Peyer's patch (tissue), 4 donors: Measurements from ENCODE around the gene CGN. TPM values are rescaled to one million over a fixed set of nuclear protein-coding genes. Genes with fewer than 3 reads are reported as not detected.
A peak's percentile ranks its signal among the peaks of the same experiment; 100 is the strongest.

Experiments used
- DNase-seq, 3 donors: peaks; one replicate each; pipeline ENCODE4 v3.0.0-alpha.2; 2017 to 2019
- H3K27ac ChIP-seq, 4 donors: fragments of 200-600 bp; sonication (generic); one replicate each; pipeline ENCODE4 v1.5.1; 2016 to 2019
- H3K27me3 ChIP-seq, 2 donors: fragments of 200-600 bp; sonication (generic); one replicate each; pipeline ENCODE4 v1.5.1; 2019
- H3K36me3 ChIP-seq, 3 donors: fragments of 200-600 bp; sonication (generic); one replicate each; pipeline ENCODE4 v1.5.1; 2016 to 2019
- H3K4me1 ChIP-seq, 4 donors: fragments of 200-600 bp; sonication (generic); one replicate each; pipeline ENCODE4 v1.5.1; 2016 to 2019
- H3K4me3 ChIP-seq, 4 donors: fragments of 200-600 bp; sonication (generic); 1 replicate in 3 of 4; 2 replicates in 1 of 4; pipeline ENCODE4 v1.5.1; 2016 to 2019; ENCODE audit warnings: mild to moderate bottlenecking in 1 of 4
- H3K9me3 ChIP-seq, 4 donors: fragments of 200-600 bp; sonication (generic); one replicate each; pipeline ENCODE4 v1.5.1; 2016 to 2019; ENCODE audit warnings: mild to moderate bottlenecking in 1 of 4
- CTCF ChIP-seq, 6 experiments: fragments of 450-650 bp in 4 of 6; fragments of 200-600 bp in 2 of 6; sonication (generic) in 1 of 6; IDR thresholded peaks; one replicate each; pipeline ENCODE4 v1.5.1; 2017 to 2019; ENCODE audit warnings: antibody characterized with exemption in 6 of 6, mild to moderate bottlenecking in 3 of 6, moderate library complexity in 1 of 6
- POLR2A ChIP-seq, 2 donors: fragments of 450-650 bp; IDR thresholded peaks; one replicate each; pipeline ENCODE4 v1.5.1; 2017; ENCODE audit warnings: antibody characterized with exemption in 2 of 2, mild to moderate bottlenecking in 2 of 2, moderate library complexity in 2 of 2
- small RNA-seq, 2 donors: library from RNA; depleted of rRNA; stranded (forward); fragments of <200 nt; gene quantifications; one replicate each; pipeline ENCODE3, GENCODE V24; 2016
- total RNA-seq, 4 donors: library from RNA; depleted of rRNA; stranded (reverse); fragments of >200 nt; gene quantifications; one replicate each; pipeline ENCODE4 v1.1.0, GENCODE V29; 2016

The CGN gene
- total RNA-seq, 4 donors from 2014 or later, result 34.7 to 180 (median 160) TPM

DNA sequence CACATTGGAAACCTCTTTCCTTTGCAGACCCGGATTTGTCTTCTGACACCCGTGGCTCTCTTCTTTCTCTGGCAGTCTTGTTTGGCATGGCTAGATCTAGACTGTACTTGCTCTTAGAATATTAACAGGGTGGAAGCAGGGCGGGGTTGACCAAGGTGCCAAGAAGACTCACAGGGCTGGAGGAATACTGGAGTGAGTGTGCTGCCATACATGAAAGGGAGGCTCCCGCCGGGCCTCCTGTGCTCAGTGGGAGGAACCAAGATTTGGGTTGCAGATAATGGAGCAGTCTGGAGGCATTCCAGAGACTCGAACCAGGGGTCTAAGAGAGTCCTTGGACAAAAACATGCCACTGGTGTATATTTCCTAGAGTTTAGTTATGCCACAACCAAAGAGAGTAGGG, 73.1 kb downstream of the CGN start:
- H3K27ac ChIP-seq, result no peak overlapping the region
- peaks cover 0 to 5% (median 0%) of the 10 kb centered on the region in 4 donors for H3K4me1 ChIP-seq
- H3K36me3 ChIP-seq, result peaks cover 0 to 21% (median 0%) of the 10 kb centered on the region in 3 donors
- H3K27me3 ChIP-seq, result no peaks in the 10 kb centered on the region
- TF ChIP-seq POLR2A (IDR thresholded peaks at IDR 0.05) (no peak), CTCF (IDR thresholded peaks at IDR 0.05) (no peak)
- H3K9me3 ChIP-seq, result no peaks in the 10 kb centered on the region
- no peak overlapping the region for H3K4me3 ChIP-seq
- peak in 1 of 3 donors; percentile 49 for DNase-seq

GRCh38 chr1:151584780-151585179, 73.6 kb downstream of the CGN start:
- Histone ChIP-seq H3K27ac (no peak overlapping the region), H3K36me3 (peaks cover 0 to 16% (median 0%) of the 10 kb centered on the region in 3 donors), H3K4me1 (peaks cover 0 to 5% (median 0%) of the 10 kb centered on the region in 4 donors), H3K27me3 (no peaks in the 10 kb centered on the region), H3K9me3 (no peaks in the 10 kb centered on the region), H3K4me3 (no peak overlapping the region)
- DNase-seq, result no peak
- no peak for TF ChIP-seq POLR2A (IDR thresholded peaks at IDR 0.05)
- TF ChIP-seq CTCF (IDR thresholded peaks at IDR 0.05), result no peak

DNA sequence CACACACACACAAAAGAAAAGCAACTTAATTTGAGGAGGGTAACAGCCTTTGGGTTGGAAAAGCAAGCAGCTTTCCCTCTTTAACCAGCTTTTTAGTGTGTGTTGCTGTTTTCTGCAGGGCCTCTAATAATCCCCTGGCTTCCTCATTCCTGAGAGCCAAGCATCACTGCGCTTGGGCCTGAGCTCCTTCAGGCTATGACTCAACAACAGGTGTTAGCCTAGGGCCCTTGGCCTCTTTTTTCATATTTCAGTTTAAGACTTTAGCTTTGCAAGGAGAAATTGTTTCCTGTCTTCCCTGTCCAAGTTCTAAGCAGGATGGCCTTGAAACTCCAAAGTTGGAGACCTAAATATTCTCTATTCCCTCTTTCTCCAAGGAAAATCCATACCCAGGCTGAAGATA, 74.4 kb downstream of the CGN start:
- TF ChIP-seq POLR2A (IDR thresholded peaks at IDR 0.05), result no peak
- no peak for TF ChIP-seq CTCF (IDR thresholded peaks at IDR 0.05)
- Histone ChIP-seq H3K4me1 (peaks cover 0 to 5% (median 0%) of the 10 kb centered on the region in 4 donors), H3K36me3 (peaks cover 0 to 8% (median 0%) of the 10 kb centered on the region in 3 donors), H3K4me3 (no peak overlapping the region), H3K27me3 (no peaks in the 10 kb centered on the region), H3K9me3 (no peaks in the 10 kb centered on the region), H3K27ac (no peak overlapping the region)
- peak in 1 of 3 donors; percentile 60 for DNase-seq

Small RNA genes within 50 kb of the gene (small RNA-seq; reads per million reads assigned to genes)
- 0 reads per million in 2 donors for gene MIR554
- 0 reads per million in 2 donors for gene RF00405

Other genes starting within 250 kb of the CGN start
- gene ZNF687, start 229.1 kb upstream of the CGN start, total RNA-seq, result 10 to 100 TPM; 30.5 to 53.5 (median 38.5) TPM
- 100 to 1,000 TPM in 1 of 4 donors, 10 to 100 TPM in 3; 68.0 to 147 (median 83.7) TPM for gene PI4KB, start 184.0 kb upstream of the CGN start, total RNA-seq
- 100 to 1,000 TPM in 1 of 4 donors, 10 to 100 TPM in 3; 35.6 to 187 (median 42.0) TPM for gene RFX5, start 164.1 kb upstream of the CGN start, total RNA-seq
- gene SELENBP1, start 138.7 kb upstream of the CGN start, total RNA-seq, result 100 to 1,000 TPM; 194 to 623 (median 467) TPM
- gene PSMB4, start 111.8 kb upstream of the CGN start, total RNA-seq, result 100 to 1,000 TPM; 119 to 223 (median 167) TPM
- gene POGZ, start 51.9 kb upstream of the CGN start, total RNA-seq, result 10 to 100 TPM; 49.5 to 91.3 (median 52.6) TPM
- 10 to 100 TPM; 12.4 to 23.4 (median 19.3) TPM for gene TUFT1, start 28.9 kb downstream of the CGN start, total RNA-seq
- gene SNX27, start 100.7 kb downstream of the CGN start, total RNA-seq, result 10 to 100 TPM; 24.0 to 50.3 (median 35.1) TPM
- 1 to 10 TPM; 2.5 to 7.7 (median 6.1) TPM for gene CELF3, start 205.4 kb downstream of the CGN start, total RNA-seq
- gene RIIAD1, start 210.1 kb downstream of the CGN start, total RNA-seq, result not detected